ENCODE data around the gene HSBP1.

HSBP1 gene

DNA sequence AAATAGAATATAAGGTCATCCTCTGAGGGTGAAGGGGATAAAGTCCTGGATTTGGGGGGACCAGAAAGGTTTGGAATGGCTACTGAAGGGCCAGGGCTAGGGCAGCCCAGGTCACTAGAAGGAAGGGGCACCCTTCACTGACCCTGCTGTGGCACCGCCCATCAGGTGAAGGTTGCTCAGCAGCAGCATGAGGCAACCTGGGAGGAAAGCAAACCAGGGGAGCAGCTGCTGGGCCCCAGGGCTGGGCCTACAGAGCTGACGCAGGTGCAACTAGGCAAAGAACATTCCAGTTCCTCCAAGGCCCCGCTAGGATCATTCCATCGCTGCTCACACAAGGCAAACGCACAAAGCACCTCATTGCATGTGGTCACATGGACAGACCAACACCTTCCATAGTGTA is 3.4 kb upstream of the HSBP1 start:
- no peak for DNase-seq

DNA sequence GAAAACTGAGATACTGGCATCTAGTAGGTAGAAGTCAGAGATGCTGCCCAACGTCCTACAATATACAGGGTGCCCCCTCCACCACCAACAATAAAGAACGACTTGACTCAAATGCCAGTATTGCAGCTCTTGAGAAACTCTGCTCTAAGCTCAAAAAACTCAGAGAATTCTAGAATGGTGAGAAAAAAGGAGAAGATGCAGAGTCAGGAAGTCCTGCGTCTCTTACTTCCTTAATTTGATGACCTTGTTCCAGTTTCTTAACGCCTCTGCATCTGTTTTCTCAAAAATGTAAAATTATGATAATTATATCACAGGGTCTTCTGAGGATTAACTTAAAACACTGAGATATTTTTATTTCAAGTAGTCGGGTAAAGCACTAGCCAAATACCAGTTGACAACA is 1.7 kb upstream of the HSBP1 start:
- no peak for DNase-seq

DNA sequence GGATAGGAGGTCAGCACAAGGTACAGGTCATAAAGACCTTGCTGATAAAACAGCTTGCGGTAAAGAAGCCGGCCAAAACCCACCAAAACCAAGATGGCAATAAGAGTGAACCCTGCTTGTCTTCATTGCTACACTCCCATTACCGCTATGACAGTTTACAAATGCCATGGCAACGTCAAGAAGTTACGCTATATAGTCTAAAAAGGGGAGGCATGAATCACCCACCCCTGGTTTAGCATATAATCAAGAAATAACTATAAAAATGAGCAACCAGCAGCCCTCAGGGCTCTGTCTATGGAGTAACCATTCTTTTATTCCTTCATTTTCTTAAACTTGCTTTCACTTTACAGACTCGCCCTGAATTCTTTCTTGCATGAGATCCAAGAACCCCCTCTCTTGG is 1.0 kb upstream of the HSBP1 start:
- no peak for DNase-seq

DNA sequence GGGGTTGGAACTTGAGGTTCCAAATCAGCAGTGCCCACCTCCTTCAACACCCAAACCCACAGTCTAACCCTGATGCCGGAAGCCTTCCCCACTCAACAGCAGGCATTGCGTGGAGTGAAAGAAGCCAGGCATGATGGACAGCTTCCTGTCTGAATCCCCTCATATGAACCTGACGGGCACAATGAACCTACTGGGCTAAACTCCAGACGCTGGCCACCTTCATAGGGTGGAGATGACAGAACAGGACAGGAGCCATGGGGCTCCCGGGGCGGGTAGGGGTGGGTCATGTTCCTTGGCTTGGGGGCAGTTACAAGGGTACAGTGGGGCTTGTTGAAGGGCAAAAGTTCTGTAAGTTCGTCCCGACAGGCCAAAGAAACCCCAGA is 460 bp upstream of the HSBP1 start:
- DNase-seq, result no peak

- no peak for DNase-seq
These were observed 816 bp downstream of the HSBP1 start for GRCh38 chr16:83808573-83809014.

DNA sequence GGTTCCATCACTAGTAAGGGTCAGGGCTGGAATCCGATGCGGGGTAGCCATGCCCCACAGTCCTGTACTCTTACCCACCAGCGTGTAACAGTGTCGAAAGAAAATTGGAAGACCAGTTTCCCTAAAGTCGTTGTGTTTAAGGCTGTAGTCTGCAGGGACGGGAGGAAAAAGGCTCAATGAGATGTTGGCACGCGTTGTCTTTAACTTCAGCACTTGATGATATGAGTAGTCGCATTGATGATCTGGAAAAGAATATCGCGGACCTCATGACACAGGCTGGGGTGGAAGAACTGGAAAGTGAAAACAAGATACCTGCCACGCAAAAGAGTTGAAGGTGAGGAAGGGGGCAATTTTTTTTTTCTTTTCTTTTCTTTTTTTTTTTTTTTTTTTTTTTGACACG is 1.3 kb downstream of the HSBP1 start:
- DNase-seq, result no peak

- no peak for DNase-seq
These were observed 3.1 kb downstream of the HSBP1 start for GRCh38 chr16:83810901-83811300.

DNA sequence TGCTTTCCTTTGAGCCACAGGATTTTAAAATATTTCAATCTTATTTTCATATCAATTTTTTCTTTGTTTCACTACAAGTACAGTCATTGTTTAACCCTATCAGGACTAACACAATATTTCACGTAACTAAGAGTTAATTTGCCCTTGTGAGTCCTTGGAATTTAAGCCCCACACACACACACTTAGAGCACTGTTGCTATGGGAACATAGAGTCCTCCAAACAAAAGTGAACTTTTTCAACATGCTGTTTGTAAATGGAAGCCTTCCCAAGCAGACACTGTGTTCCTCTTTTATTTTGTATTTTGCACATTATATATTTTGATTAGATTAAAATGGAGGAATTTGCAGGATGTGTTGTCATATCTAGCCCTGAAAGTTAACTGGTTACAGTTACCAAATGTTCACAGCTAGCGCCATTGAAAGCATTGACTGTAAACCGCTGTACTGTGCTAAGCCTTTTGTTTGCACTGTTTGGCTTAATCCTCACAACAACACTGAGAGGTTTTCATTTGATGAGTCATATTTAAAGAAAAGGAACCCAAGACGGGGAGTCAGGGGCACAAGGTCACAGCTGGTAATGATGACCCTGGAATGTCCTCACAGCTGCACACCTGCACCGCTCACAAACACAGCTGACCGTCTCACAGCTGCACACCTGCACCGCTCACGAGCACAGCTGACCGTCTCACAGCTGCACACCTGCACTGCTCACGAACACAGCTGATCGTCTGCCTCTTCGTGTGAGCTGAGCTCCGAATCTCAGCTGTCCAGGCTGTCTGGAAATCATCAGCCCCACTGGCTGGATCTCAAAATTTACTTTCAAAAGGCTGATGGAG is 6.3 kb downstream of the HSBP1 start:
- DNase-seq, result no peak

DNA sequence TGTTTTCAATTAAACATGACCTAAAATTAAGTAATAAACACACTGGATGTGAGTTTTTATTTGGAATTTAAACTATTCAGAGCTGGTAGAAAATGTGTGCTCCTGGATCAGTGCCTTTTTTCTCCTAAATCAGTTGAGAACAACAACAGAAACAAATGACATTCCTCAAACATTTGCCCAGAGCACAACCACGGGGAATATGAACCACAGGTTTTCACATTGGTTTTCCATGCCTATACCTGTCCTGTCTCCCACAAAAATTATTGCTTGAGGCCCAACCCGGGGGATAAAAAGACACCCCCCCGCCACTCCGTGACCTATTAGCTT is 6.8 kb downstream of the HSBP1 start:
- DNase-seq, result no peak

DNA sequence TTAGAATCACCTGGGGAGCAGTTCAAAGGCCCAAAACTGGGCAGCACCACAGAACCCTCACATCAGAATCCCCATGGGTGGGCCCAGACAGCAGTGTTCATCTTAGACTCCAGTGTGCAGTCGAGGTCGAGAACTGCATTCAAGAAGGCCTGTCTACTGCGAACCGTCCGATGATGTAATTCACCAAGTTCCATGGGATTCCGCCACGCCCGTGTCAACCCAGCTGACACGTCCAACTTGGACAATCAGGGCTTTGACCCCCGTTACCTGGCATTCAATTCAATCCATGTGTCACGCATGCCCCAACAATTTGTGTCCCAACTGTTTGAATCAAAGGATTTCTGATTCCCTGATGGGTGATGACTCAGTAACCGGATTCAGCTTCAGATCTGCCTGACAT is 9.2 kb downstream of the HSBP1 start:
- DNase-seq, result no peak

- DNase-seq, result no peak
These were observed 10.5 kb downstream of the HSBP1 start for GRCh38 chr16:83818276-83818675.

DNA sequence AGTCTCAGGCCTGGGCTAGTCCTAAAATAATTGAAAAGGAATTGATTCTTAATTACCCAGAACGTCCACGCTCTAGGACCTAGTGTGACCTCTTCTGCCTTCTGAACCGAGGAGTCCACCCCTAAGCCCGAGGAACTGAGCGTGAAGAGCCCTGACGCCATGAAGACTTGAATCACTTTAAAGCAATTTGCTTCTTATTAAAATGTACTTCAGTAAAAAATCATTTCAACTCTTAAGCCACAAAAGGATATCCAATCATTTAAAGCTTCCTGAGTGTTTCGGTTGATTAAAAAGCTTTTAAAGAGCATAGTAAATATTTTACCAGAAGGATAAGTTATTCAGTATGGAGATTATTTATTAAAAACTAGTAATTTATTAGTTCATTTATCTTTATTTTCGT is 11.6 kb downstream of the HSBP1 start:
- no peak for DNase-seq

- peak; percentile 71 for DNase-seq
These were observed 18.6 kb downstream of the HSBP1 start for GRCh38 chr16:83826146-83826913.

DNA sequence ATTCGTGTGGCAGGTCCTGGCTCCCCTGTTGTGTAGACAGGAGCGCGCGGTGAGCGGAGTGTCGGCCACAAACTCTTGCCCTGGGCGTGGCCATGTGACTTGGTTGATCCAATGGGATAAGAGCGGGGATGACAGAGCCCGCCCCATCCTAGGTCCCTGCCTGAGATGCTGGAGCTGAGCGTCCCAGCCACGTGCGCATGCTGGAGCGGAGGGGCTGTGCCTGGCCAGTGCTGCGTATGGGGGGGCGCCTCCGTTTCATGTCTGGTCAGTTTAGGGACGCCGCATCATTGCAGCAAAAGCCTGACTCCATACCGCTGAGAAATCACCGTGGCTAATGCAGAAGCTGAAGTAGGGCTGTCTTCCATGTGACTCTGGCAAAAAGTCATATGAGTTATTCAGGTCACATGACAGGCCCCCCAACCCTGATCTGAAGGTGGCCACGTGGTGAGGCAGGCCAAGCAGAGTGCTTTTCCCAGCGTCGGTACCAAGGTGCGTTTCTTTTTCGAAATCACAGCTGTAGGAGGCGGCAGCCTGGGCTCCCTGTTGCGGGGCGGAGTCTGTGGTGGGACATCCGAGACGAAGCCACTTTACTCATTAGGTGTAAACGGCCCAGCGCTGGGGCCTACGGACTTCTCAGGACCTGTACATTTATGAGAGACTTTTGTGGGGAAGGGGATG is 22.5 kb downstream of the HSBP1 start:
- DNase-seq, result no peak

- DNase-seq, result no peak
These were observed 23.1 kb downstream of the HSBP1 start for GRCh38 chr16:83830769-83831455.

- no peak for DNase-seq
These were observed 23.7 kb downstream of the HSBP1 start for GRCh38 chr16:83831456-83831987.

DNA sequence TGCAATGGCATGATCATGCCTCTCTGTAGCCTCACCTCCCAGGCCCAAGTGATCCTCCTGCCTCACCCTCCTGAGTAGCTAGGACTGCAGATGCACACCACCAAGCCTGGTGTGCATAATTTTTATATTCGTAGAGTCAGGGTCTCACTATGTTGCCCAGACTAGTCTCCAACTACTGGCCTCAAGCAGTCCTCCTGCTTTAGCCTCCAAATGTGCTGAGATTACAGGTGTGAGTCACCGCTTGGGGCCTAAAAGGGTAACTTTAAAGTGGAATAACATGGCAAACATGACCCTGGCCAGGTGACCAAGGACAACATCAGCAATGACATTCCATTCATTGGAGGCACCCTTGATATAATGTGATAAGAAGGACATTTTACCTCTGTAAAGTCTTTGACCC is 26.1 kb downstream of the HSBP1 start:
- no peak for DNase-seq

- DNase-seq, result no peak
These were observed 28.1 kb downstream of the HSBP1 start for GRCh38 chr16:83835586-83836566.

GRCh38 chr16:83837566-83837965 is 29.8 kb downstream of the HSBP1 start:
- no peak for DNase-seq

DNA sequence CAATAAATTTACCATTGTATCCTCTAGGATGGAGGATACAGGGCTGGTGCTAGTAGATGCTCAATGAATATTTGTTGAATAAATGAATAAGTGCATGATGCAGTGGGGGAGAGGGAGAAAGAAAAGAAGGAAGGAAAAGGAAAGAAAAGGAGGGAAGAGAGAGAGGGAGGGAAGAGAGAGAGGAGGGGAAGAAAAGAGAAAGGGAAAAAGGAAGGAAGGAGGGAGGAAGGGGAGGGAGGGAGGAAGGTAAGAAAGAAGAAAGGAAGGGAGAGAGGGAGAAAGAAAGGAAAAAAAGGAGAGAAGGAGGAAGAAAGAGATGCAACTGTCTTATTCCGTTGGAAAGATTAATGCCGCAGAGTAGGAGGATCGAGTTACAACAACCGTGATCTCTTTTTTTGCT is 30.4 kb downstream of the HSBP1 start:
- no peak for DNase-seq

DNA sequence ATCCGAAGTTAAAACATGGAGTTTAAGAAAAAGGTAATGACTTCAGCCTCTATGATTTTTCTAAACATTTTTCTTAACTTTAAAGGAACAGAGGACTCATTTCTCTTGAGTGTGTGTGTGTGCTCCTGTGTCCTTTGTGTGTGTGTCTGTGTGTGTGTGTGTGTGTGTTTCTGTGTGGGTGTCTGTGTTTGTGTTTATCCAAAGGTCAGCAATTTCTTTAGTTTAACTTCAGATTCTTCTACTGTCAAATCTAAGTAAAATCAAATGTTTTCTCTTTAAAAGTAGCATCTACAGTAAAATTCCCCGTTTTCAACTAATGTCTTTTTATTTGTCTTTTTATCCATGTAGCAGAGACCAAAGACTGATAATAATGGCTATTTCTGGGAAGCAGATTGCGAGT is 31.8 kb downstream of the HSBP1 start:
- no peak for DNase-seq
